Adipocyte (in vitro differentiated cells): Measurements from ENCODE around the gene NEUROD2.

Experiments
- DNase-seq: peaks from one replicate; pipeline ENCODE4 v3.0.0-alpha.2; 2015; ENCODE audit warnings: low read depth
- H3K27me3 ChIP-seq: replicated peaks from 2 replicates; pipeline ENCODE4 v1.7.0; 2013; ENCODE audit warnings: mild to moderate bottlenecking, low read length, moderate library complexity; ENCODE audit not compliant: control insufficient read depth, insufficient read depth
- H3K36me3 ChIP-seq: 2 replicates; pipeline ENCODE4 v1.7.0; 2013; ENCODE audit warnings: low read length, mild to moderate bottlenecking, moderate library complexity; ENCODE audit not compliant: control insufficient read depth, insufficient read depth, severe bottlenecking
- H3K4me1 ChIP-seq: 2 replicates; pipeline ENCODE4 v1.7.0; 2013; ENCODE audit warnings: mild to moderate bottlenecking, low read length, moderate library complexity; ENCODE audit not compliant: control insufficient read depth, insufficient read depth
- H3K4me3 ChIP-seq: 2 replicates; pipeline ENCODE4 v1.7.0; 2013; ENCODE audit warnings: mild to moderate bottlenecking, low read length, moderate library complexity
- H3K9ac ChIP-seq: 2 replicates; pipeline ENCODE4 v1.7.0; 2013; ENCODE audit warnings: mild to moderate bottlenecking, low read length, moderate library complexity
- H3K9me3 ChIP-seq: 2 replicates; pipeline ENCODE4 v1.7.0; 2013; ENCODE audit warnings: mild to moderate bottlenecking, low read length, moderate library complexity; ENCODE audit not compliant: control insufficient read depth

The NEUROD2 gene

DNA sequence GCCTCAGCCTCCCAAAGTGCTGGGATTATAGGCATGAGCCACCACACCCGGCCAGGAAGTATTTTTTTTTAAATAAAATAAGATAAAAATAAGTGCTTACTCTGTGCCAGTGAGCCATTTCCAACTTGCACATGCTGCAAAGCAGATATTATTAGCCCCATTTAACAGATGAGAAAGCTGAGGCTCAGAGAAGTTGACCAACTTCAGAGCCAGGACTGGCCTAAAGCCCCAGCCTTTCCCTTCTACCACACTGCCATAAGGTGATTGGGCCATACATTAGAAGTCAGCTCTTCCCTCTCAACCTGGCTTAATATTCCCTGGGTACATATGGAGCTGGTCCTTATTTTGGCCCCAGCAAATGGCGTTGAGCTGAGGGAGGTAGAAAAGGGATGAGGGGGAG is 25.1 kb downstream of the NEUROD2 start:
- Histone ChIP-seq H3K9ac (no peak overlapping the region), H3K4me1 (no peaks in the 10 kb centered on the region), H3K27me3 (peaks cover 23% of the 10 kb centered on the region), H3K36me3 (no peaks in the 10 kb centered on the region), H3K4me3 (no peak overlapping the region), H3K9me3 (no peaks in the 10 kb centered on the region)
- no peak for DNase-seq

DNA sequence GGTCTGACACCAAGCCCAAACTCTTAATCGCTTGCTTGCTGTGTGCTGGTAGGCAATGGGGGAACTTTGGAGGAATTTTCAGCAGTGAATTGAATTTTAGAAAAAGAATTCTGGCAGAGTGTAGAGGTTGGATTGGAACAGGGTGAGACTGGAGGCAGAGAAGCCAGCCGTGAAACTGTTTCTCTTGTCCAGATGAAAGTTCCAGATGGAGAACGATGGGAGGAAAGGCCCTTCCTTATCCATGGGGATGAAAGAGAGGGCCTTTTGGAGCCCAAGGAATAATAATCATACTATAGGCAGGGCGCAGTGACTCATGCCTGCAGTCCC is 26.0 kb downstream of the NEUROD2 start:
- Histone ChIP-seq H3K4me1 (no peaks in the 10 kb centered on the region), H3K9me3 (no peaks in the 10 kb centered on the region), H3K9ac (no peak overlapping the region), H3K4me3 (no peak overlapping the region), H3K36me3 (no peaks in the 10 kb centered on the region), H3K27me3 (peaks cover 20% of the 10 kb centered on the region)
- no peak for DNase-seq

DNA sequence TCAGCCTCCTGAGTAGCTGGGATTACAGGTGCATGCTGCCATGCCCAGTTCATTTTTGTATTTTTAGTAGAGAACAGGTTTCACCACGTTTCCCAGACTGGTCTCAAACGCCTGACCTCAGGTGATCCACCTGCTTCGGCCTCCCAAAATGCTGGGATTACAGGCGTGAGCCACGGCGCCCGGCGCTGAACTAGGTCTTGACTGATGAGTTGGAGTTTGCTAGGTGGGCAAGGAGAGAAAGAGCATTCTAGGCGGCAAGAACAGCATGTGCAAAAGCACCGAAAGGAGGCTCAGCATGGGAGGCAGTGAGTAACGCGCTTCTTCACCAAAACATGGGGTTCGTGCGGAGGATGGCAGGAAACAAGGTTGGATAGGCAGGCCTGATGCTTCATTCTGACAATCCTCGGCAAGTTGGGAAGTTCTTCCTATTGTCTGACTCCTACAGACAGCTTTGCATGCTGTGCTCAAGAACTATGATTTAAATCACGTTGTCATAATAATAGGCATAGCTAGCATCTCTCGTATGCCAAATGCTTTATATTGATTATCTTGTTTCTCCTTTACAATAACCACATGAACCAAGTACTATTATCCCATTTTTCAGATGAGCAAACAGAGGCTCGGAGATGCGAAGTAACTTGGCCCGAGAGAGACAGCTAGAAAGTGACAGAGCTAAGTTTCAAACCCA is 26.5 kb downstream of the NEUROD2 start:
- H3K27me3 ChIP-seq: peaks cover 20% of the 10 kb centered on the region
- no peak overlapping the region for H3K9ac ChIP-seq
- H3K4me3 ChIP-seq: no peak overlapping the region
- no peak for DNase-seq
- H3K4me1 ChIP-seq: no peaks in the 10 kb centered on the region
- no peaks in the 10 kb centered on the region for H3K9me3 ChIP-seq
- H3K36me3 ChIP-seq: no peaks in the 10 kb centered on the region

- H3K4me3 ChIP-seq: no peak overlapping the region
These were observed 27.6 kb downstream of the NEUROD2 start for GRCh38 chr17:39580082-39580468.

GRCh38 chr17:39579318-39580081 is 28.2 kb downstream of the NEUROD2 start:
- no peaks in the 10 kb centered on the region for H3K36me3 ChIP-seq
- no peak overlapping the region for H3K9ac ChIP-seq
- H3K27me3 ChIP-seq: peaks cover 20% of the 10 kb centered on the region
- H3K4me1 ChIP-seq: no peaks in the 10 kb centered on the region
- H3K9me3 ChIP-seq: no peaks in the 10 kb centered on the region
- no peak overlapping the region for H3K4me3 ChIP-seq
- DNase-seq: no peak

More at GRCh38 chr17:39580082-39580468, 27.6 kb downstream of the NEUROD2 start:
- no peak for DNase-seq
- Histone ChIP-seq H3K4me1 (no peaks in the 10 kb centered on the region), H3K9ac (no peak overlapping the region), H3K36me3 (no peaks in the 10 kb centered on the region), H3K9me3 (no peaks in the 10 kb centered on the region), H3K27me3 (peaks cover 20% of the 10 kb centered on the region)

- H3K9ac ChIP-seq: no peak overlapping the region
- H3K4me3 ChIP-seq: no peak overlapping the region
- no peaks in the 10 kb centered on the region for H3K9me3 ChIP-seq
- no peak for DNase-seq
- peaks cover 16% of the 10 kb centered on the region for H3K27me3 ChIP-seq
- peaks cover 5% of the 10 kb centered on the region for H3K4me1 ChIP-seq
- no peaks in the 10 kb centered on the region for H3K36me3 ChIP-seq
These were observed 29.4 kb downstream of the NEUROD2 start for GRCh38 chr17:39578272-39578671.

- H3K9ac ChIP-seq: no peak overlapping the region
- H3K4me1 ChIP-seq: peaks cover 5% of the 10 kb centered on the region
- no peaks in the 10 kb centered on the region for H3K9me3 ChIP-seq
- DNase-seq: peak; percentile 34
- no peaks in the 10 kb centered on the region for H3K36me3 ChIP-seq
- no peak overlapping the region for H3K4me3 ChIP-seq
- peaks cover 5% of the 10 kb centered on the region for H3K27me3 ChIP-seq
These were observed 31.5 kb downstream of the NEUROD2 start for GRCh38 chr17:39576187-39576586.

DNA sequence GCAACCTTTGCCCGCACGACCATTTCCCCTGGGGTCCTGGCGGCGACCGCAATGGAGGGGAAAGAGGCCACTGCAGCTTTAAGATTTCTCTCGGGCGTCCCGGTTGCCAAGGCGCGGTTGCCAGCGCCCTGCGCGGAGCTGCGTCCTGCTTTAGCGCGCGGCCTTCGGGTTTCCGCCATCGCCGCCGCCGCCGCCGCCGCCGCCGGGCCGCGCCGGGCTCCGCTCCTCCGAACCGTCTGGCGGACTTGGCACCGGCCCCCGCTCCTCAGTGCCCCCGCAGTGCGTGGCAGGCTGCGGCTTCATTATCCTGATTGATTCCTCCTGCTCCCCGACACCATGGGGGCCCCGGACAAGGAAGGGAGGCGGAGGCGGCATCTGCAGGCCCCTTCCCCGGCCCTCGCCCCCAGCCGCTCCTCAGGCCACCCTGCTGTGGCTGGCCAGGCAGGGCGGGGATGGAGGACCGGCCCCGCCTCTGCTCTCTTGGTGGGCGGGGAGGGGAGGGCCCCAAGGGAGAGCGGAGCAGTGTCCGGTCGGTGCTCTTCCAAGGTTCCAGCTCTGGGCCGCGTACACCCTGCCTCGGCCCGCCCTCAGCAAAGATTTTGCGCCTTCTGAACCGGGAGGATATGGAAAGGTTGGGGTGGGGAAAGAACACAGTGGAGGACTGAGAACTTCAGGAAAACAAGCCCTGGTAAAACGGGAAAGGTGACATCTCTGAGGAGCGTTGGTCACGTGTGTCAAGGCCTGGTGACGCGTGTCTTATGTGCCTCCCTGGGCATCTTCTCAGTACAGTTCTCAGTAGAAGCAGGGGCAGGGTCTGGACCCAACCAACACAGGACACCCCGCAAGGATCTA is 34.0 kb downstream of the NEUROD2 start:
- Histone ChIP-seq H3K4me3 (peak overlapping the region; percentile 70), H3K36me3 (peaks cover 14% of the 10 kb centered on the region)
- peak; percentile 85 for DNase-seq

GRCh38 chr17:39572121-39572520 is 35.6 kb downstream of the NEUROD2 start:
- Histone ChIP-seq H3K27me3 (no peaks in the 10 kb centered on the region), H3K9me3 (no peaks in the 10 kb centered on the region), H3K4me3 (no peak overlapping the region), H3K4me1 (peaks cover 5% of the 10 kb centered on the region), H3K36me3 (peaks cover 28% of the 10 kb centered on the region), H3K9ac (no peak overlapping the region)
- no peak for DNase-seq

More for the DNA sequence above, 34.0 kb downstream of the NEUROD2 start:
- H3K27me3 ChIP-seq: no peaks in the 10 kb centered on the region
- H3K4me1 ChIP-seq: peaks cover 5% of the 10 kb centered on the region
- H3K9ac ChIP-seq: peak overlapping the region; percentile 69
- no peaks in the 10 kb centered on the region for H3K9me3 ChIP-seq

GRCh38 chr17:39569126-39569525 is 38.6 kb downstream of the NEUROD2 start:
- Histone ChIP-seq H3K9me3 (no peaks in the 10 kb centered on the region), H3K27me3 (no peaks in the 10 kb centered on the region), H3K4me1 (peaks cover 4% of the 10 kb centered on the region), H3K36me3 (peaks cover 44% of the 10 kb centered on the region), H3K4me3 (no peak overlapping the region), H3K9ac (no peak overlapping the region)
- no peak for DNase-seq

DNA sequence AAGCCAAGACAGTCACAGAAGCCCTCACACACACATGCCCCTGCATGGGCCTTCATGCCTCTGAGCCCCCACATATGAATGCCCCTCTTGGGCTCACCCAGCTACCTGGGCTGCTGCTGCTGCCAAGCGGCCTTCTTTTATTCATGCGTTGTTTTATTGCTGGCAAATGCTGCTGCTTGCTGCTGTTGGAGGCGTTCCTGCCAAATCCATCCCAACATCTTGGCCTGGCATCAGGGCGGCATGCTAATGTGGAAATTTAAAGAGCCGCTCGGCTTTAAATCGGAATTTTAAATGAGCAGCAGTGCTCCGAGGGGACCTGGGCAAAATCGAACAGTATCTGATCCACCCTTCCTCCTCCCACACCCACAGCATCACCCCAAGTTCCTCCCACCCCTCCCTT is 39.0 kb downstream of the NEUROD2 start:
- H3K27me3 ChIP-seq: no peaks in the 10 kb centered on the region
- H3K9ac ChIP-seq: no peak overlapping the region
- DNase-seq: no peak
- no peaks in the 10 kb centered on the region for H3K4me1 ChIP-seq
- H3K9me3 ChIP-seq: no peaks in the 10 kb centered on the region
- peaks cover 44% of the 10 kb centered on the region for H3K36me3 ChIP-seq
- no peak overlapping the region for H3K4me3 ChIP-seq
